OCI-LY7 (cell line): Measurements from ENCODE around the gene E4F1. TPM values are rescaled to one million over a fixed set of nuclear protein-coding genes. Genes with fewer than 3 reads are reported as not detected.

Source experiments
- BruUV-seq: library from RNA; stranded (reverse); fragments of 400-500 nt; replicated peaks from 2 replicates; lab custom pipeline; 2021; lab: Mats Ljungman, UMichigan
- CTCF ChIA-PET: fragments of 300-600 bp; sonication (Branson Sonifier 250); formaldehyde crosslinking; loops from one replicate; lab custom pipeline; 2022; ENCODE audit warnings: antibody characterized with exemption; ENCODE audit not compliant: unreplicated experiment; lab: Charles Lee
- POLR2A ChIA-PET: fragments of 300-600 bp; sonication (Branson Sonifier 250); formaldehyde crosslinking; loops from one replicate; lab custom pipeline; 2022; ENCODE audit warnings: antibody characterized with exemption; lab: Charles Lee
- DNase-seq: peaks from one replicate; pipeline ENCODE4 v3.0.0-alpha.2; 2015; ENCODE audit warnings: low spot score
- H2AFZ ChIP-seq: fragments of 200-600 bp; sonication (generic), shearing (Covaris generic); 2 replicates; pipeline ENCODE4 v1.6.1; 2014; ENCODE audit warnings: mild to moderate bottlenecking, antibody characterized with exemption, low read length, moderate library complexity
- H3K27ac ChIP-seq: fragments of 200-600 bp; sonication (generic); 2 replicates; pipeline ENCODE4 v1.5.1; 2014; ENCODE audit warnings: mixed run types, low read depth, mild to moderate bottlenecking, moderate library complexity, low read length, inconsistent platforms; ENCODE audit not compliant: poor library complexity, severe bottlenecking
- H3K36me3 ChIP-seq: fragments of 200-600 bp; sonication (generic); 2 replicates; pipeline ENCODE4 v1.6.1; 2014; ENCODE audit warnings: mild to moderate bottlenecking, antibody characterized with exemption, low read length, moderate library complexity, mixed read lengths; ENCODE audit not compliant: insufficient read depth
- H3K4me1 ChIP-seq: fragments of 200-600 bp; sonication (generic); 2 replicates; pipeline ENCODE4 v1.5.1; 2014; ENCODE audit warnings: mild to moderate bottlenecking, low read length; ENCODE audit not compliant: insufficient read depth, poor library complexity, severe bottlenecking
- H3K4me2 ChIP-seq: fragments of 200-600 bp; sonication (generic); 2 replicates; pipeline ENCODE4 v1.6.1; 2014; ENCODE audit warnings: mild to moderate bottlenecking, low read length
- H3K4me3 ChIP-seq: fragments of 200-600 bp; sonication (generic); 2 replicates; pipeline ENCODE4 v1.5.1; 2014; ENCODE audit warnings: mild to moderate bottlenecking, low read depth, low read length; ENCODE audit not compliant: poor library complexity, severe bottlenecking
- H3K79me2 ChIP-seq: fragments of 200-600 bp; sonication (generic); 2 replicates; pipeline ENCODE4 v1.6.1; 2016; ENCODE audit warnings: low read depth, mild to moderate bottlenecking, low read length, moderate library complexity, mixed read lengths; ENCODE audit not compliant: insufficient read depth
- H3K9me2 ChIP-seq: fragments of 200-600 bp; sonication (generic); 2 replicates; pipeline ENCODE4 v1.6.1; 2016; ENCODE audit warnings: mild to moderate bottlenecking, low read length, mixed read lengths; ENCODE audit not compliant: insufficient read depth
- H3K9me3 ChIP-seq: fragments of 200-600 bp; sonication (generic); 2 replicates; pipeline ENCODE4 v1.6.1; 2014; ENCODE audit warnings: mild to moderate bottlenecking, mixed run types, low read length, mixed read lengths
- H4K20me1 ChIP-seq: fragments of 200-600 bp; sonication (generic); 2 replicates; pipeline ENCODE4 v1.6.1; 2014; ENCODE audit warnings: mild to moderate bottlenecking, antibody characterized with exemption, low read length, moderate library complexity, mixed read lengths; ENCODE audit not compliant: insufficient read depth
- CTCF ChIP-seq: fragments of 200-600 bp; sonication (generic); conservative IDR thresholded peaks from 2 replicates; pipeline ENCODE4 v1.5.1; 2014; ENCODE audit warnings: mild to moderate bottlenecking, antibody characterized with exemption, low read length, moderate library complexity, mixed read lengths
- EZH2phosphoT487 ChIP-seq: fragments of 200-600 bp; sonication (generic); IDR thresholded peaks from 2 replicates; pipeline ENCODE4 v1.6.1; 2018; ENCODE audit warnings: low read depth, borderline replicate concordance, mild to moderate bottlenecking, mixed run types, antibody characterized with exemption, low read length, moderate library complexity, mixed read lengths
- intact Hi-C: fragments of 100-400 bp; cut with micrococcal nuclease; formaldehyde crosslinking; loops from one replicate; pipeline ENCODE4 v1.10.0; 2022; ENCODE audit not compliant: unreplicated experiment
- total RNA-seq, 2 experiments: library from RNA; depleted of rRNA in 1 of 2; stranded (reverse); fragments of >200 nt in 1 of 2; shearing (Covaris generic) in 1 of 2; gene quantifications; 2 replicates each; pipeline ENCODE4 v1.2.3, GENCODE V29; 2014 to 2022

The E4F1 gene
- total RNA-seq, 2 experiments from 2014 or later = 42.3 to 59.6 TPM

- no peak for TF ChIP-seq CTCF
- TF ChIP-seq EZH2phosphoT487 = no peak
- Histone ChIP-seq H3K9me3 (no peaks in the 10 kb centered on the region), H3K9me2 (no peaks in the 10 kb centered on the region), H3K36me3 (peaks cover 36% of the 10 kb centered on the region), H4K20me1 (no peaks in the 10 kb centered on the region), H3K4me2 (peak overlapping the region; percentile 95), H3K4me1 (peaks cover 17% of the 10 kb centered on the region), H2AFZ (no peak overlapping the region), H3K4me3 (peak overlapping the region; percentile 79), H3K27ac (peak overlapping the region; percentile 64), H3K79me2 (peaks cover 12% of the 10 kb centered on the region; the same call in 1 of the 2 replicates)
- DNase-seq = no peak
- intact Hi-C loops = no loop called here
- ChIA-PET CTCF (interaction anchor here (0.6 kb wide), 1 partner anchor 13 kb away, joined by 3 read pairs; no protein-coding TSS in a partner anchor), POLR2A (interaction anchor here (0.6 to 1.1 kb wide), 2 partner anchors 8 to 253 kb away, joined by 4 read pairs; partner anchors contain the start of genes PGP and TEDC2)
- BruUV-seq = no TSS peak
Observed at GRCh38 chr16:2206780-2207433, 16.5 kb upstream of the E4F1 start.

DNA sequence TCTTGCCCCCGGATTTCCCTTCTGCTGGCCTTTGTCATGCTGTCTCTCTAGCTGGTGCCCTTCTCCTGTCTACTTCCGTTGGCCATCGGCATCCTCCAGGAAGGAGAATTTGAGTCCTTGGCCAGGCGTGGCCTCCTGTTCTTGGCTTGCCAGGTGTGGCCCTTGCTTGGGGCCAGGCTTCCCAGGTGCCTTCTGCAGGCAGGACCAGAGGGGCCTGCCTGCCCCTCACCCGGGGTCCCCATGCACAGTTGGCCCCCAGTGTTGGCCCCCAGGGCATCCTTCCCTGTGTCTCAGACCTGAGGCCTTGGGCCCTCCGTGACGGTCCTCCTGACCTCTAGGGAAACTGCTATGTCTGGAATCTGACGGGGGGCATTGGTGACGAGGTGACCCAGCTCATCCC, 15.5 kb upstream of the E4F1 start:
- 0 out of 2 replicates have a peak, but pooled peaks cover 4% of the 10 kb centered on the region for H4K20me1 ChIP-seq
- H3K9me3 ChIP-seq = no peaks in the 10 kb centered on the region
- peaks cover 44% of the 10 kb centered on the region for H3K36me3 ChIP-seq
- no TSS peak for BruUV-seq
- CTCF ChIA-PET = interaction anchor here (0.6 kb wide), 1 partner anchor 14 kb away, joined by 3 read pairs; no protein-coding TSS in a partner anchor
- no peak overlapping the region for H3K4me3 ChIP-seq
- H3K9me2 ChIP-seq = no peaks in the 10 kb centered on the region
- H3K79me2 ChIP-seq = peaks cover 16% of the 10 kb centered on the region; the same call in 1 of the 2 replicates
- no peak overlapping the region for H3K27ac ChIP-seq
- H3K4me2 ChIP-seq = no peak overlapping the region
- no peak for TF ChIP-seq CTCF
- no peak for TF ChIP-seq EZH2phosphoT487
- intact Hi-C loops = no loop called here
- POLR2A ChIA-PET = interaction anchor here (1.3 kb wide), 1 partner anchor 68 kb away, joined by 3 read pairs; no protein-coding TSS in a partner anchor
- H3K4me1 ChIP-seq = peaks cover 27% of the 10 kb centered on the region
- H2AFZ ChIP-seq = no peak overlapping the region
- DNase-seq = no peak

DNA sequence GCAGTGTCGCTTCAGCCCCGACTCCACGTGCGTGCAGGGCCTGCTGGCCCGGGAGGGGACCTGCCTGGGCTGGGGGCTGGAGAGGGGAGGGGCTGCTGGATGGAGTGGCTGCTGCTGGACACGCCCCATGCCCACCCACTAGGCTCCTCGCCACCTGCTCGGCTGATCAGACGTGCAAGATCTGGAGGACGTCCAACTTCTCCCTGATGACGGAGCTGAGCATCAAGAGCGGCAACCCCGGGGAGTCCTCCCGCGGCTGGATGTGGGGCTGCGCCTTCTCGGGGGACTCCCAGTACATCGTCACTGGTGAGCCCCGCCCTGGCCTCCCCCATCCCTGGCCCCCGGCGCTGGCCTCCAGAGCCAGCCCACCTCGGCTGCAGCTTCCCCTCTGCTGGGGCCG, 15.1 kb upstream of the E4F1 start:
- peaks cover 9% of the 10 kb centered on the region; the same call in 1 of the 2 replicates for H4K20me1 ChIP-seq
- BruUV-seq = no TSS peak
- H3K4me3 ChIP-seq = no peak overlapping the region
- H3K9me3 ChIP-seq = no peaks in the 10 kb centered on the region
- DNase-seq = no peak
- CTCF ChIA-PET = no interaction called here
- H3K4me2 ChIP-seq = no peak overlapping the region
- peaks cover 31% of the 10 kb centered on the region for H3K4me1 ChIP-seq
- TF ChIP-seq CTCF (no peak), EZH2phosphoT487 (no peak)
- H3K27ac ChIP-seq = no peak overlapping the region
- POLR2A ChIA-PET = interaction anchor here (1.3 kb wide), 1 partner anchor 68 kb away, joined by 3 read pairs; no protein-coding TSS in a partner anchor
- intact Hi-C loops = no loop called here
- H3K79me2 ChIP-seq = peaks cover 21% of the 10 kb centered on the region; the same call in 1 of the 2 replicates
- peaks cover 46% of the 10 kb centered on the region for H3K36me3 ChIP-seq
- H3K9me2 ChIP-seq = no peaks in the 10 kb centered on the region
- H2AFZ ChIP-seq = no peak overlapping the region
